Endothelial cell of umbilical vein (primary cell): ENCODE measurements around the gene BCAS3. TPM values are rescaled to one million over a fixed set of nuclear protein-coding genes. Genes with fewer than 3 reads are reported as not detected.

ENCODE experiments used
- BruUV-seq: library from RNA; stranded (reverse); fragments of 400-500 nt; replicated peaks from 2 replicates; lab custom pipeline; 2021; lab: Mats Ljungman, UMichigan
- CTCF ChIA-PET: fragments of 300-600, 350-600 bp; sonication (Branson Sonifier 250); formaldehyde crosslinking; loops from one replicate; lab custom pipeline; 2021; ENCODE audit warnings: antibody characterized with exemption, inconsistent platforms; lab: Charles Lee
- POLR2A ChIA-PET: fragments of 300-600, 350-600 bp; sonication (Branson Sonifier 250); formaldehyde crosslinking; loops from one replicate; lab custom pipeline; 2021; ENCODE audit warnings: antibody characterized with exemption, inconsistent platforms; lab: Charles Lee
- DNase-seq: peaks from one replicate; pipeline ENCODE4 v3.0.0-alpha.2; 2011; ENCODE audit warnings: low read depth, low spot score
- FAIRE-seq: peaks from 2 replicates; lab custom pipeline; 2011; peaks lifted over from hg19 to GRCh38; lab: Jason Lieb, UNC
- H2AFZ ChIP-seq: 2 replicates; pipeline ENCODE4 v1.6.0; 2012; ENCODE audit warnings: low read depth, low read length, control low read depth, inconsistent platforms
- H3K27ac ChIP-seq: 2 replicates; pipeline ENCODE4 v1.5.1; 2011; ENCODE audit warnings: low read depth, mild to moderate bottlenecking, control low read depth, low read length, moderate library complexity; ENCODE audit not compliant: insufficient read depth
- H3K27me3 ChIP-seq, 2 experiments: 2 replicates each; pipeline versions ENCODE4 v1.6.0 to v1.6.1; 2011; ENCODE audit warnings: low read length in 2 of 2, mixed read lengths in 1 of 2; ENCODE audit not compliant: control insufficient read depth in 2 of 2, insufficient read depth in 2 of 2
- H3K36me3 ChIP-seq, 2 experiments: 2 replicates in 1 of 2; 3 replicates in 1 of 2; pipeline ENCODE4 v1.5.1; 2011; ENCODE audit warnings: low read length in 2 of 2, mild to moderate bottlenecking in 1 of 2, moderate library complexity in 1 of 2; ENCODE audit not compliant: control insufficient read depth in 2 of 2, insufficient read depth in 2 of 2; ENCODE audit errors: extremely low read depth in 1 of 2
- H3K4me1 ChIP-seq: 3 replicates; pipeline ENCODE4 v1.5.1; 2011; ENCODE audit warnings: mild to moderate bottlenecking, low read length; ENCODE audit not compliant: control insufficient read depth, insufficient read depth; ENCODE audit errors: extremely low read depth
- H3K4me2 ChIP-seq: 2 replicates; pipeline ENCODE4 v1.6.1; 2011; ENCODE audit warnings: low read length, control low read depth, mixed read lengths; ENCODE audit not compliant: insufficient read depth
- H3K4me3 ChIP-seq, 3 experiments: fragments of 200-600 bp in 1 of 3; sonication (generic), shearing (Covaris generic) in 1 of 3; replicated peaks in 1 of 3; 2 replicates each; pipeline ENCODE4 v1.5.1; 2011 to 2016; ENCODE audit warnings: control low read depth in 3 of 3, low read length in 3 of 3, mild to moderate bottlenecking in 2 of 3, inconsistent platforms in 1 of 3, low read depth in 1 of 3, moderate library complexity in 1 of 3; ENCODE audit not compliant: insufficient read depth in 1 of 3
- H3K79me2 ChIP-seq: 2 replicates; pipeline ENCODE4 v1.6.0; 2012; ENCODE audit warnings: low read length, inconsistent platforms; ENCODE audit not compliant: control insufficient read depth, insufficient read depth
- H3K9ac ChIP-seq: replicated peaks from 2 replicates; pipeline ENCODE3; 2011; ENCODE audit warnings: low read length, control low read depth; ENCODE audit not compliant: insufficient read depth; ENCODE audit errors: extremely low read depth
- H3K9me1 ChIP-seq: replicated peaks from 3 replicates; pipeline ENCODE4 v1.6.0; 2011; ENCODE audit warnings: mild to moderate bottlenecking, low read length; ENCODE audit not compliant: control insufficient read depth, insufficient read depth; ENCODE audit errors: extremely low read depth
- H3K9me3 ChIP-seq: replicated peaks from 2 replicates; pipeline ENCODE4 v1.5.1; 2012; ENCODE audit warnings: low read length, inconsistent platforms; ENCODE audit not compliant: control insufficient read depth, insufficient read depth
- H4K20me1 ChIP-seq: replicated peaks from 2 replicates; pipeline ENCODE3; 2011; ENCODE audit warnings: mild to moderate bottlenecking, low read length; ENCODE audit not compliant: control insufficient read depth, insufficient read depth; ENCODE audit errors: extremely low read depth
- EZH2 ChIP-seq: IDR thresholded peaks from 2 replicates; pipeline ENCODE4 v1.6.1; 2012; ENCODE audit warnings: borderline replicate concordance, low read depth, mild to moderate bottlenecking, moderate library complexity, low read length, inconsistent platforms; ENCODE audit not compliant: severe bottlenecking
- FOS ChIP-seq: IDR thresholded peaks from 2 replicates; pipeline ENCODE4 v1.6.1; 2011; ENCODE audit warnings: mild to moderate bottlenecking, low read length, moderate library complexity, borderline replicate concordance; ENCODE audit not compliant: insufficient read depth
- GATA2 ChIP-seq: IDR thresholded peaks from 2 replicates; pipeline ENCODE4 v1.7.0; 2011; ENCODE audit warnings: low read depth, mild to moderate bottlenecking, moderate library complexity, mixed read lengths, low read length; ENCODE audit not compliant: insufficient read length, insufficient read depth
- JUN ChIP-seq: IDR thresholded peaks from 2 replicates; pipeline ENCODE4 v1.6.1; 2011; ENCODE audit warnings: borderline replicate concordance, low read depth; ENCODE audit not compliant: insufficient read length, insufficient read depth
- MYC ChIP-seq: IDR thresholded peaks from one replicate; pipeline ENCODE4 v1.6.1; 2011; ENCODE audit warnings: mild to moderate bottlenecking, low read depth, low read length
- POLR2A ChIP-seq: IDR thresholded peaks from 2 replicates; pipeline ENCODE4 v1.6.1; 2012; ENCODE audit warnings: low read depth, mild to moderate bottlenecking, control low read depth, low read length
- POLR2AphosphoS5 ChIP-seq: IDR thresholded peaks from 2 replicates; pipeline ENCODE4 v1.6.1; 2012; ENCODE audit warnings: low read depth, mild to moderate bottlenecking, control low read depth, low read length, moderate library complexity; ENCODE audit not compliant: insufficient read depth
- dilution Hi-C: fragments of 300-500 bp; cut with MboI; formaldehyde crosslinking; loops from one replicate; pipeline ENCODE4 v1.15.0; 2019; ENCODE audit warnings: low sequenced_read_pairs; ENCODE audit not compliant: extremely low pct_ligation_motif_present
- intact Hi-C: fragments of 100-400 bp; cut with micrococcal nuclease; formaldehyde crosslinking; loops from one replicate; pipeline ENCODE4 v1.10.0; 2022
- polyA plus RNA-seq, 4 experiments: library from polyadenylated mRNA; depleted of rRNA in 3 of 4; stranded (reverse) in 3 of 4; unstranded in 1 of 4; fragments of >200 nt; gene quantifications; 2 replicates each; pipeline versions ENCODE4 v1.2.1 to v1.2.3, GENCODE V29; 2011 to 2012; ENCODE audit warnings: missing spikeins in 1 of 4
- total RNA-seq: library from RNA; stranded (reverse); gene quantifications from 2 replicates; pipeline ENCODE4 v1.2.3, GENCODE V29; 2021
- TF ChIP-seq, protein P1 (sequence below): IDR thresholded peaks from 2 replicates; pipeline ENCODE4 v1.6.1; 2011; ENCODE audit not compliant: insufficient read depth, insufficient read length
- TF ChIP-seq, protein P2 (sequence below), 2 donors: IDR thresholded peaks; 1 replicate in 1 of 2; 2 replicates in 1 of 2; pipeline ENCODE4 v1.5.1; 2011; ENCODE audit warnings: low read length in 2 of 2, mild to moderate bottlenecking in 2 of 2, moderate library complexity in 2 of 2, control low read depth in 1 of 2, inconsistent platforms in 1 of 2, low read depth in 1 of 2; ENCODE audit not compliant: insufficient read depth in 1 of 2; ENCODE audit errors: extremely low read depth in 1 of 2

The BCAS3 gene
- total and polyA plus RNA-seq, 2 donors (not counting 3 experiments of a cell fraction or from before 2014, with no cell fraction given) = 8.2 to 16.0 TPM

DNA sequence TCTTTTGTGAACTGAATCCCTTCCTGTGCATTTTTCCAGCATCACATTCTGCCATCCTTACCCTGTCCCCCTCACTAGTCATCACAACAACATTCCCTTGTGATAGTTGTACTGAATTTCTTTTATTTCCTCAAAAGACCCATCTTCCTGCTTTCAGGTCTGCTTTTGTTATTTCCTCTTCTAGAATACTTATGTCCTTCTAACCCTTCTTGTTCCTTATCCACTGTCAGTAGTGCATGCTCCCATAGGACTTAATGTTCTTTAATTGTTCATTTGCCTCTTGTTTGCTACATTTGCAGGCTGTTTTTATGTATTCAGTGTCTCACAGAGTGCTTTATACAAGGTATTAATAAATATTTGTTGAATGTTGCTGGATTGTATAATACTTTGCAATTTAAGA, 73.0 kb downstream of the BCAS3 start:
- Histone ChIP-seq H3K36me3 (no peaks in the 10 kb centered on the region), H3K4me3 (no peak overlapping the region), H4K20me1 (no peaks in the 10 kb centered on the region), H3K27me3 (no peaks in the 10 kb centered on the region), H2AFZ (no peak overlapping the region), H3K4me1 (no peaks in the 10 kb centered on the region), H3K4me2 (no peak overlapping the region), H3K9me1 (no peaks in the 10 kb centered on the region), H3K79me2 (no peaks in the 10 kb centered on the region), H3K9me3 (no peaks in the 10 kb centered on the region), H3K27ac (no peak overlapping the region), H3K9ac (no peak overlapping the region)
- TF ChIP-seq JUN = no peak
- TF ChIP-seq MYC = no peak
- TF ChIP-seq, protein P1, sequence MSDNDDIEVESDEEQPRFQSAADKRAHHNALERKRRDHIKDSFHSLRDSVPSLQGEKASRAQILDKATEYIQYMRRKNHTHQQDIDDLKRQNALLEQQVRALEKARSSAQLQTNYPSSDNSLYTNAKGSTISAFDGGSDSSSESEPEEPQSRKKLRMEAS = no peak
- TF ChIP-seq POLR2A = no peak
- no peak for TF ChIP-seq FOS
- no peak for TF ChIP-seq POLR2AphosphoS5
- TF ChIP-seq EZH2 = no peak
- TF ChIP-seq, protein P2, sequence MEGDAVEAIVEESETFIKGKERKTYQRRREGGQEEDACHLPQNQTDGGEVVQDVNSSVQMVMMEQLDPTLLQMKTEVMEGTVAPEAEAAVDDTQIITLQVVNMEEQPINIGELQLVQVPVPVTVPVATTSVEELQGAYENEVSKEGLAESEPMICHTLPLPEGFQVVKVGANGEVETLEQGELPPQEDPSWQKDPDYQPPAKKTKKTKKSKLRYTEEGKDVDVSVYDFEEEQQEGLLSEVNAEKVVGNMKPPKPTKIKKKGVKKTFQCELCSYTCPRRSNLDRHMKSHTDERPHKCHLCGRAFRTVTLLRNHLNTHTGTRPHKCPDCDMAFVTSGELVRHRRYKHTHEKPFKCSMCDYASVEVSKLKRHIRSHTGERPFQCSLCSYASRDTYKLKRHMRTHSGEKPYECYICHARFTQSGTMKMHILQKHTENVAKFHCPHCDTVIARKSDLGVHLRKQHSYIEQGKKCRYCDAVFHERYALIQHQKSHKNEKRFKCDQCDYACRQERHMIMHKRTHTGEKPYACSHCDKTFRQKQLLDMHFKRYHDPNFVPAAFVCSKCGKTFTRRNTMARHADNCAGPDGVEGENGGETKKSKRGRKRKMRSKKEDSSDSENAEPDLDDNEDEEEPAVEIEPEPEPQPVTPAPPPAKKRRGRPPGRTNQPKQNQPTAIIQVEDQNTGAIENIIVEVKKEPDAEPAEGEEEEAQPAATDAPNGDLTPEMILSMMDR (IDR thresholded peaks at IDR 0.05; ENCODE audit: extremely low read depth in 1 of 2, insufficient read depth in 1 of 2, low read depth in 1 of 2, low read length in 2 of 2) = no peak
- no peak for TF ChIP-seq GATA2
- intact Hi-C loops = no loop called here
- DNase-seq = no peak
- POLR2A ChIA-PET = no interaction called here
- BruUV-seq = no TSS peak
- dilution Hi-C loops = no loop called here
- CTCF ChIA-PET = no interaction called here
- no peak for FAIRE-seq
